Large intestine (tissue), 3 donors: ENCODE data around the gene TPRG1L. TPM values are rescaled to one million over a fixed set of nuclear protein-coding genes. Genes with fewer than 3 reads are reported as not detected.
A peak's percentile ranks its signal among the peaks of the same experiment; 100 is the strongest.
"Not testable (repeated sequence)": the region's sequence is repeated elsewhere in the genome, so short reads cannot be mapped to it uniquely, and the experiment has no call there.

Source experiments
- DNase-seq, 2 donors: peaks; one replicate each; pipeline versions ENCODE4 v3.0.0 to v3.0.0-alpha.2; 2013
- H3K27ac ChIP-seq: one replicate; pipeline ENCODE4 v1.5.1; 2013; ENCODE audit warnings: low read length
- H3K27me3 ChIP-seq: 2 replicates; pipeline ENCODE4 v1.6.1; 2013; ENCODE audit warnings: low read length; ENCODE audit not compliant: control insufficient read depth, insufficient read depth
- H3K36me3 ChIP-seq: 2 replicates; pipeline ENCODE4 v1.6.1; 2013; ENCODE audit warnings: low read length; ENCODE audit not compliant: control insufficient read depth, insufficient read depth
- H3K4me1 ChIP-seq: one replicate; pipeline ENCODE4 v1.6.1; 2013; ENCODE audit warnings: low read length; ENCODE audit not compliant: control insufficient read depth, insufficient read depth
- H3K4me3 ChIP-seq: one replicate; pipeline ENCODE4 v1.5.1; 2013; ENCODE audit warnings: low read length
- H3K9me3 ChIP-seq: one replicate; pipeline ENCODE4 v1.6.1; 2013; ENCODE audit warnings: mild to moderate bottlenecking, low read depth, low read length, moderate library complexity; ENCODE audit not compliant: control insufficient read depth
- WGBS: methylation state at CpG from one replicate; pipeline ENCODE4 v1.1.5; 2013; ENCODE audit warnings: low lambda C conversion rate; ENCODE audit not compliant: insufficient coverage; 5-methylcytosine and 5-hydroxymethylcytosine counted together
- polyA plus RNA-seq: library from polyadenylated mRNA; unstranded; fragments of 120-200 nt; gene quantifications from one replicate; pipeline ENCODE4 v1.2.1, GENCODE V29; 2013

The TPRG1L gene
- polyA plus RNA-seq, 1 donor, result 81.6 TPM

DNA sequence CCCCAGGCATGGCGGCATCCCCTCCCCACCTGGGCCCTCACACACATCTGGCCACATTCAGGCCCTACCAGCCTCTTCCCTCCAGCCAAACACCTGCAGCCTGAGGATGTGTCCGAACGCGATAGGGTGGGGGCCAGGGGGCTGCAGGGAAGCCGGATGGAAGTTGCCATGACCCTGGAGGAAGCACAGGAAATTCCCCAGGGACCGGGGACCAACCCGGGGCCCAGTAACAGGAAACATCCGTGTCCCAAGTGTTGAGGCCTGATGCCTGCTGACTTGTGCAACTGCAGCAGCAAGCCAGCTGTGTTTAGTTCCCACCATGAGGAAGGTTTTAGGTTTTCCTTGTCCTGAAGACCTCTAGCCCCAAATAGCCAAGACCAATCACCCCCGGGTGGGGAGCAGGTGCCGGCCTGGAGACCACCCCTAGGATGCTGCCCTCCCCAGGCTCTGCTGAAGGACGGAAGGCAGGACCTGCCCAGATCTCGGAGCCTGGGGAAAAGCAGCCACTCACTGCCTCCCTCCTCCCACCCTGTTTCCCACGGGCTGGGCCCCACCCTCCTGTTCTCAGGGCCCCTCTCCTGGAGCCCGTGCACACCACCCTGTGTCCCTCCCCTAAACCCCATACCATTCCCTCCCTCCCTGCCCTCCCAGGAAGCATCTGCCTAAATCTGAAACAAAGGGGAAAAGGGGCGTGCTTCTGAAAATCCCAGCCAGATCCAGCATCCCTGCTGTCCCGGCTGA is 43.3 kb upstream of the TPRG1L start:
- H3K36me3 ChIP-seq, result no peaks in the 10 kb centered on the region
- WGBS, result no CpG with 5 or more reads among the region's 16 CpGs

GRCh38 chr1:3583751-3584150 is 41.1 kb upstream of the TPRG1L start:
- H3K27ac ChIP-seq, H3K9me3 ChIP-seq, H3K27me3 ChIP-seq, H3K4me3 ChIP-seq, H3K4me1 ChIP-seq, H3K36me3 ChIP-seq, DNase-seq: not testable (repeated sequence)
- no CpG with 5 or more reads among the region's 21 CpGs for WGBS

More for the DNA sequence above, 43.3 kb upstream of the TPRG1L start:
- Histone ChIP-seq H3K9me3 (peaks cover 3% of the 10 kb centered on the region), H3K4me1 (no peaks in the 10 kb centered on the region), H3K4me3 (no peak overlapping the region), H3K27ac (no peak overlapping the region), H3K27me3 (no peaks in the 10 kb centered on the region)
- peak in 1 of 2 donors; percentile 7 for DNase-seq

DNA sequence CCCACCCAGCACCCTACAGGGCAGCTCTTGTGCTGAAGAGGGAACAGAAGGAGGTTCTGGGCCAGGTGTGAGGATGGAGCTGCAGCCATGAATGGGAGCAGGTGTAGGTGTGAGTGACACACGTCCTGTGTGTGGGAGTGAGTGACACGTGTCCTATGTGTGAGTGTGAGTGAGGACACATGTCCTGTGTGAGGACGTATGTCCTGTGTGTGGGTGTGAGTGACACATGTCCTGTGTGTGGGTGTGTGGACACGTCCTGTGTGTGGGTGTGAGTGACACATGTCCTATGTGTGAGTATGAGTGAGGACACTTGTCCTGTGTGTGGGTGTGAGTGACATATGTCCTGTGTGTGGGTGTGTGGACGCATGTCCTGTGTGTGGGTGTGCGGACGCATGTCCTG is 39.9 kb upstream of the TPRG1L start:
- Histone ChIP-seq H3K36me3 (no peaks in the 10 kb centered on the region), H3K4me1 (no peaks in the 10 kb centered on the region), H3K27ac (no peak overlapping the region), H3K27me3 (no peaks in the 10 kb centered on the region), H3K4me3 (no peak overlapping the region), H3K9me3 (peaks cover 3% of the 10 kb centered on the region)
- WGBS, result no CpG with 5 or more reads among the region's 7 CpGs
- DNase-seq, result no peak

DNA sequence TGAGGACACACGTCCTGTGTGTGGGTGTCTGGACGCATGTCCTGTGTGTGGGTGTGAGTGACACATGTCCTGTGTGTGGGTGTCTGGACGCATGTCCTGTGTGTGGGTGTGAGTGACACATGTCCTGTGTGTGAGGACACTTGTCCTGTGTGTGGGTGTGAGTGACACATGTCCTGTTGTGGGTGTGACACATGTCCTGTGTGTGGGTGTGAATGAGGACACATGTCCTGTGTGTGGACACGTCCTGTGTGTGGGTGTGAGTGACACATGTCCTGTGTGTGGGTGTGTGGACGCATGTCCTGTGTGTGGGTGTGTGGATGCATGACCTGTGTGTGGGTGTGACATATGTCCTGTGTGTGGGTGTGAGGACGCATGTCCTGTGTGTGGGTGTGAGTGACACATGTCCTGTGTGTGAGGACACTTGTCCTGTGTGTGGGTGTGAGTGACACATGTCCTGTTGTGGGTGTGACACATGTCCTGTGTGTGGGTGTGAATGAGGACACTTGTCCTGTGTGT is 39.4 kb upstream of the TPRG1L start:
- not testable (repeated sequence) for H3K9me3 ChIP-seq, H3K36me3 ChIP-seq, H3K27ac ChIP-seq, DNase-seq, H3K4me1 ChIP-seq, H3K27me3 ChIP-seq, H3K4me3 ChIP-seq
- WGBS, result no CpG with 5 or more reads among the region's 6 CpGs

DNA sequence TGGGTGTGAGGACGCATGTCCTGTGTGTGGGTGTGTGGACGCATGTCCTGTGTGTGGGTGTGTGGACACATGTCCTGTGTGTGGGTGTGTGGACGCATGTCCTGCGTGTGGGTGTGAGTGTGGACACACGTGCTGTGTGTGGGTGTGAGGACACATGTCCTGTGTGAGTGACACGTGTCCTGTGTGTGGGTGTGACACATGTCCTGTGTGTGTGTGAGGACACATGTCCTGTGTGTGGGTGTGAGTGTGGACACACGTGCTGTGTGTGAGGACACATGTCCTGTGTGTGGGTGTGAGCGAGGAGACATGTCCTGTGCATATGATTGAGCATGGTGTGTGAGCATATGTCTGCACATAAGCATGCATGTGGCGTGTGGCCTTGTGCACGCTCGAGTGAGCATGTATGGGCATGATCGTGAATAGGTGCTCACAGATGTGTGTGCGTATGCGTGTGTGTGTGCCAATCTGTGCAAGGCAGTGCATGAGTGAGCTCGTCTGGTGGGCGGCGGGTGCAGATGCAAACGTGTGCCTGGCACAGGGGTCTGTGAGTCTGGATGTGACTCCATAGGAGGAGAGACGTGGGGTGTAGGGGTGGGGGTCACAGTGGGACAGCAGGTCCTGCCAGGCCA is 38.8 kb upstream of the TPRG1L start:
- no peaks in the 10 kb centered on the region for H3K36me3 ChIP-seq
- H3K4me1 ChIP-seq, result peaks cover 8% of the 10 kb centered on the region
- H3K4me3 ChIP-seq, result no peak overlapping the region
- no CpG with 5 or more reads among the region's 19 CpGs for WGBS
- H3K27me3 ChIP-seq, result no peaks in the 10 kb centered on the region
- H3K27ac ChIP-seq, result no peak overlapping the region
- peaks cover 3% of the 10 kb centered on the region for H3K9me3 ChIP-seq
- DNase-seq, result no peak

DNA sequence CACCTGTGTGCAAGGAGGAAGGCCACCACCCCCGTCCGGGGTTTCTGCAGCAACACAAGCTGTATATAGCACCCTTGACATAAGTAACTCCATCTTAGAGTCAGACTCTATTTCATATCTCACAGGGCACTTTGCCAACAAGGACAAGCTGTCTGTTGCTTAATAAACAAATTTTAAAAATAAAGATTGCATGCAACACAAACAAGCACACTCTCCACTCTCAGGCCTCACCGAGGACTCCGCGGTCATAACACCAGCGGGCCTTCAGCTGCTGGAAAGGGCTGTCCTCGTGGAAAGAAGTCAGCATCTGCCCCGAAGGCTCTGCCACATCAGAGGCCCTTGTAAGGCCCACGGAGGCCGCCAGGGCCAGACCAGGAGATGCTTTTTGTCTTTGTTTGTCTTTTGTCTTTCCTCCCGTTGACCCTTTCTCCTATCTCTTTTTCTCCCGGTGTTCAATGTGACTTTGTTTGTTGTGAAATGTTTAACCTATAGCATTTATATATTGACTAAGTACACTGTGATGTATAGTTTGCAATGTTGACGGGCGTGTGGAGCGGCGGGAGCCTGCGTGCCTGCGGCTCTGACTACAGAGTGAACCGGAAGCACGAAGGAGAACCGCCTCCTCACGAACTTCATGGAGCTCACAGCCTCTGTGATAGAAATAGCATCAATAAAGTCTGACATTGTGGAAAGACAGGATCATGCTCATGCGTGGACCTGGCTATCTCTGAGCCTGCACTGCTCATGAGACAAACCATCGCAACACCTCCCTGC is 37.6 kb upstream of the TPRG1L start:
- peak in 1 of 2 donors; percentile 27 for DNase-seq
- H3K9me3 ChIP-seq, result peaks cover 3% of the 10 kb centered on the region
- H3K36me3 ChIP-seq, result no peaks in the 10 kb centered on the region
- no peak overlapping the region for H3K4me3 ChIP-seq
- WGBS, result 41% methylated on average over 4 of the region's 24 CpGs
- H3K4me1 ChIP-seq, result peaks cover 8% of the 10 kb centered on the region
- no peaks in the 10 kb centered on the region for H3K27me3 ChIP-seq
- no peak overlapping the region for H3K27ac ChIP-seq

DNA sequence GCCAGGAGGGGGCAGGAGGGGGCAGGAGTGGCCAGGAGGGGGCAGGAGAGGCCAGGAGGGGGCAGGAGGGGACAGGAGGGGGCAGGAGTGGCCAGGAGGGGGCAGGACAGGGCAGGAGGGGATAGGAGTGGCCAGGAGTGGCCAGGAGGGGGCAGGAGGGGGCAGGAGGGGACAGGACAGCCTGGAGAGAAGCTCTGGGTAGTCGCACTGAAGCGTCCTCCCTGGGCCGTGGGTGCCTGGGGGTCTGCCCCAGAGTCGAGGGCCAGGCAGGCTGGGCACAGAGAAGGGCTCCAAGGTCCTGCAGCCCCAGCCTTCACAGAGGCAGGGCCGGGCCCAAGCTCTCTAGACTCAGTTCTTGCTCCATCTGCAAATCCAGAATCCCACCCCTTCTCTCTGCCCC is 36.4 kb upstream of the TPRG1L start:
- Histone ChIP-seq H3K4me3 (no peak overlapping the region), H3K27ac (no peak overlapping the region), H3K4me1 (peaks cover 8% of the 10 kb centered on the region), H3K27me3 (no peaks in the 10 kb centered on the region), H3K9me3 (no peaks in the 10 kb centered on the region), H3K36me3 (no peaks in the 10 kb centered on the region)
- DNase-seq, result no peak
- no CpG with 5 or more reads among the region's 5 CpGs for WGBS

DNA sequence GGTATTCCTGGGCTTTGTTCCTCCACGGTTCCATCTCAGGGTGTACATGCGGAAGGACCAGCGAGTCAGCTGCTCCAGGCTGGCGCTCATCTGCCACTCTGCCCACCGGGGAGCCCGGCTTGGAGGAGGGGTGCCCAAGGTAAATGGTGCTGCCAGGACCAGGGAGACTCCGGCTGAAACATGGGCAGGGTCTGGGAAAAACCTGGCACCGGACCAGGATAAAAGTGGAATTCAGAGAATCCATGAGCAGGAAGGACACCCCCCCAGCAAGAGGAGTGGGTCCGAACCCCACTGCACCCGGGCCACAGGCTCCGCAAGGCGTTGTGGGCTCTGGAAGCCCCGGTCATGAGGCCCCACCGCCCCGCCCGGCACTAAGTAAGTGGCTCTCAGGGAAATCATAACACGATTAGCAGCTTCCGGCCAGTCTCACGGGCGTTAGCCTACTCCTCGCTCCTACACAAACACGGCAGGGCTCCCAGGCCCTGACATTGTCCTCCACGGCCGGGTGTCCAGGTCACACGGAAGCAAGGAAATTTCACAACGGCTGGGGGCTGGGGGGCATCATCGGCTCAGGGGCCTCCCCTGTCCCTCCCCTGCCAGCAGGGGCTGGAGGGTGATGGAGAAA is 34.6 kb upstream of the TPRG1L start:
- Histone ChIP-seq H3K27me3 (no peaks in the 10 kb centered on the region), H3K27ac (no peak overlapping the region), H3K9me3 (no peaks in the 10 kb centered on the region), H3K4me3 (no peak overlapping the region), H3K36me3 (no peaks in the 10 kb centered on the region), H3K4me1 (peaks cover 8% of the 10 kb centered on the region)
- no CpG with 5 or more reads among the region's 27 CpGs for WGBS
- DNase-seq, result peak; percentile 37 to 45

- no peaks in the 10 kb centered on the region for H3K9me3 ChIP-seq
- no peaks in the 10 kb centered on the region for H3K36me3 ChIP-seq
- H3K4me1 ChIP-seq, result peaks cover 8% of the 10 kb centered on the region
- H3K4me3 ChIP-seq, result no peak overlapping the region
- DNase-seq, result no peak
- H3K27me3 ChIP-seq, result no peaks in the 10 kb centered on the region
- no peak overlapping the region for H3K27ac ChIP-seq
- no CpG with 5 or more reads among the region's 33 CpGs for WGBS
Observed at GRCh38 chr1:3590951-3591865, 33.6 kb upstream of the TPRG1L start.
